H7 (cell line): ENCODE results near the gene BCOR. TPM values are rescaled to one million over a fixed set of nuclear protein-coding genes. Genes with fewer than 3 reads are reported as not detected.

Experiments used
- DNase-seq: peaks from one replicate; pipeline ENCODE4 v3.0.0; 2012
- H3K27me3 ChIP-seq: 2 replicates; pipeline ENCODE4 v1.6.0; 2011; ENCODE audit warnings: mild to moderate bottlenecking, low read length; ENCODE audit not compliant: control insufficient read depth, insufficient read depth
- H3K36me3 ChIP-seq: replicated peaks from 2 replicates; pipeline ENCODE4 v1.5.1; 2011; ENCODE audit warnings: low read length; ENCODE audit not compliant: control insufficient read depth, insufficient read depth
- H3K4me3 ChIP-seq: 2 replicates; pipeline ENCODE4 v1.5.1; 2011; ENCODE audit warnings: low read depth, mild to moderate bottlenecking, control low read depth, low read length, moderate library complexity; ENCODE audit not compliant: insufficient read depth
- total RNA-seq: library from RNA; depleted of rRNA; stranded (reverse); fragments of >200 nt; shearing (Covaris generic); gene quantifications from 2 replicates; pipeline ENCODE4 v1.2.3, GENCODE V29; 2014

The BCOR gene
- total RNA-seq, 1 experiment from 2014 or later: 32.5 TPM

DNA sequence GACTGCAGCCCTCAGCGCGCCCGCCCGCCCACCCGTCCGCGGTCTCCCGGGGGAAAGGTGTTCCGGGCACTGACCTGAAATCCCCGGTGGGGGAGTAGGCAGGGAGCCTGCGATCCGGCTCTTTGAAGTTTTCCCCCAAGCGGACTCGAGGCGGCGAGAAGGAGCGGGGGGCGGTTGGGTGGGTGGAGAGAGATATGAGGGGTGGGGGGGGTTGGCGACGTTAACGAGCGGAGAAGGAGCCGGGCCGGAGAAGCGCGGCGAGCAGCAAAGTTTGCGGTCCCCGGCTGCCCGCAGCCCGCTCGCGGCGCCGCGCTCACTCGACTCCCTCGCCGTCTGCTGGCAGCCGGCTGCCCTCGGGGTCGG lies 636 bp downstream of the BCOR start:
- DNase-seq: peak; percentile 89
- peak overlapping the region; percentile 73 for H3K4me3 ChIP-seq
- H3K36me3 ChIP-seq: no peaks in the 10 kb centered on the region
- H3K27me3 ChIP-seq: peaks cover 44% of the 10 kb centered on the region; the same call in 1 of the 2 replicates

DNA sequence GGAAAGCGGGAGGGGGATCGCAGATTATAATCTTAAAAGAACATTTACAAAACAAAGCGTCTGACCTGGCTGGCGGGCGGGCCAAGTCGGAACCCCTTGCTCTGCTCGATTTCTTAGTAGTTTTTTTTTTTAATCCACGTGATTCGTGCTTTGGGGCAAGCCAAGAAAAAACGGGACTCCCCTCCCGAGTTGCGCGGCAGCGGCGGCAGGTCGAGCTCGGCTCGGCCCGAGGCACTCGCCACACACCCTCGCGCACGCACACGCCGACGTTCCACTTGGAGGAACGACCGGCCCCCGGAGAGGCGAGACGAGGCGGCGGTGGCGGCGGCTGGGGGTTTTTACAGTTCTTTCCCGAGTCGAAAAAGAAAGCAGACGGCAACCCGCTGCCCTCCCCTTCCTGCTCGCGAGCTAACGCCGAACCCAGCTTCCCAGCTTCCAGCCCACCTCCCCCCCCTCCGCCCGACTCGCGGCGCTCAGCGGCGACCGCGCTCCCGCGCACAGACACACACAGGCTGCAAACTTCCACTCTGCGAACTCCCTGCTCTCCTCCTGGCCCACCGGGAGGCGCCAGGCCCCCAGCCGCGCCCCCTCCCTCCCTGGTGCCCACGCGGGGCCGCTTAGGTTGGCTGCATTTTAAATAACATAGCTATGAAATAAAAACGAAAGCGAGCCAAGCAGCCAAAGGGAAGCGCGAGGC lies 1.2 kb downstream of the BCOR start:
- peaks cover 38% of the 10 kb centered on the region; the same call in 1 of the 2 replicates for H3K27me3 ChIP-seq
- peak overlapping the region; percentile 73 for H3K4me3 ChIP-seq
- DNase-seq: peak; percentile 88
- no peaks in the 10 kb centered on the region for H3K36me3 ChIP-seq

DNA sequence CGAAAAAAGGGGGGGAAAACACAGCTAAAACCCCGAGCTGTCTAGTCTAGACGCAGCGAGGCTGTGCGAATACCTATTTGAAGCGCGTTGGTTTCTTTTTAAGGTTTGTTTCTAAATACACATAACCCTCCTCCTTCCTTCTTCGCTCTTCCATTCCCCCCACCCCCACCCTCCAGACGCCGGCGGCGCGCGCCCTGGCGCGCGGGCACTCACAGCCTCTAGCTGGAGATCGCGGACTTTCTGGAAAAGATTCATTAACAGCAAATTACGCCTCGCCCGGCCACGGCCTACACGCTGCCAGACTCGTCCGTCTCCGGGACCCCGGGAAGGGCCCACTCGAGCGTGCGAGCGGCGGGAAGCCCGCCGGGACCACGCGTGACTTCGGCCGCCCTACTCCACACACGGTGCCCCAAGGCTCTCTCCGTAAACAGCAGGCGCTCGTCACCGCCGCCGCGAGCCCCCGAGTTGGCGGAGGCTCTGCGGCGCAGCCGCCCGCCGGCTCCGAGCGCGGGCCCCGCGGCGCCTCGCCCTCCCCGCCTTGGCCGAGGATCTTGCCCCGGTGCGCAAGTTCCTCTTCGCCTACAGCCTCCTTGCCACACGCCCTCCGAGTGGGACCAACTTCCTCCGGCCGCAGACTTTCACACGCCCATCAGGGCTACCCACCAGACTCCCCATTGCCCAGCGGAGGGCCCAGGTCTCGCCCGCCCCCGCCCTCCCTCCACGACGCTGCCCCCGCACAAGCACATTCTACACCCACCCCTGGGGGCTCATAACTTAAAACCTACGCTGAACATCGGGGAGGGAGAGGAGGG lies 2.0 kb downstream of the BCOR start:
- DNase-seq: peak; percentile 72
- Histone ChIP-seq H3K4me3 (peak overlapping the region; percentile 73), H3K27me3 (peaks cover 34% of the 10 kb centered on the region; the same call in 1 of the 2 replicates), H3K36me3 (no peaks in the 10 kb centered on the region)

- peak overlapping the region; percentile 73 for H3K4me3 ChIP-seq
- no peaks in the 10 kb centered on the region for H3K36me3 ChIP-seq
- DNase-seq: no peak
- H3K27me3 ChIP-seq: peaks cover 30% of the 10 kb centered on the region; the same call in 1 of the 2 replicates
Observed at GRCh38 chrX:40094900-40095582, 2.7 kb downstream of the BCOR start.

DNA sequence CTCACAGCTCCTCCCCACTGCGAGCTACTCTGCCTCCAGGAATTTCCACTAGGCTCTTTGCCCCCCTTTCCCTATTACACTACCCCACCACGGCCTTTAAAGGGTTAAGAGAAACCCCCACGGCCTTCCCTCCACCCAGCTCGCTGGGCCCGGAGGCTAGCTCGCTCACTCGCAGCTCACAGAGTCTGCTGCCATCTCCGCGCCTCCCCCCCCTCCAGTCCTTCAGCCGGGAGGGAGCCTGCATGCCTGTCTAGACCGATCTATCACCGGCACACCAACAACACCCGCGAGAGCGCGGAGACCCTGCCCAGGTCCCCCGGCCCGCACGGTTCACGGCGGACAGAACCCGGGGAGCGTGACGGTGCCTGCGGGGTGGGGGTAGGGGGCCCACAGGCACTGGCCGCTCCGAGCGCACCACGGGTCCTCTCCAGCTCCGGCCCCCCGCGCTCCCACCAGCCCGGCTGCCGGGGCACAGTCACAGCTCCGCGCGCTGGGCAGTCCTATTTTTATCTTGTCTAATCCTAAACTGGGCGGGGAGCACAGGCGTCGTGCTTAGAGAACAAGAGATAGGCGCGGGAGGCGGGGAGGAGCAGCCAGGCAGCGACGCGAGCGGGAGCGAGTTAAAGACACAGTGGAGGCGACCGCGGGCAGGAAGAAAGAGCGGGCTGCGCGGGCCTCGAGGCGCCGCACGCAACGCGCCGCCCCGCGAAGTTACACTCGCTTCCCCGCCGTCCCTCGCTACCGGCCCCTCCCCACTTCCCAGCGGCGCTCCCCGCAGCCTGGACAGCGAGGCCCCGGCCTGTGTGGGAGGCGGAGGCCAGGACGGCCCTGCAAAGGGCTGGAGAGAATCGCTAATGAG lies 3.5 kb downstream of the BCOR start:
- Histone ChIP-seq H3K4me3 (peak overlapping the region; percentile 73), H3K36me3 (no peaks in the 10 kb centered on the region), H3K27me3 (peaks cover 25% of the 10 kb centered on the region; the same call in 1 of the 2 replicates)
- DNase-seq: peak; percentile 85

GRCh38 chrX:40093586-40093985 lies 4.2 kb downstream of the BCOR start:
- Histone ChIP-seq H3K27me3 (peaks cover 25% of the 10 kb centered on the region; the same call in 1 of the 2 replicates), H3K36me3 (no peaks in the 10 kb centered on the region), H3K4me3 (peak overlapping the region; percentile 73)
- no peak for DNase-seq

GRCh38 chrX:40092808-40093435 lies 4.8 kb downstream of the BCOR start:
- peak; percentile 56 for DNase-seq
- Histone ChIP-seq H3K27me3 (peaks cover 28% of the 10 kb centered on the region; the same call in 1 of the 2 replicates), H3K4me3 (peak overlapping the region; percentile 73), H3K36me3 (no peaks in the 10 kb centered on the region)

DNA sequence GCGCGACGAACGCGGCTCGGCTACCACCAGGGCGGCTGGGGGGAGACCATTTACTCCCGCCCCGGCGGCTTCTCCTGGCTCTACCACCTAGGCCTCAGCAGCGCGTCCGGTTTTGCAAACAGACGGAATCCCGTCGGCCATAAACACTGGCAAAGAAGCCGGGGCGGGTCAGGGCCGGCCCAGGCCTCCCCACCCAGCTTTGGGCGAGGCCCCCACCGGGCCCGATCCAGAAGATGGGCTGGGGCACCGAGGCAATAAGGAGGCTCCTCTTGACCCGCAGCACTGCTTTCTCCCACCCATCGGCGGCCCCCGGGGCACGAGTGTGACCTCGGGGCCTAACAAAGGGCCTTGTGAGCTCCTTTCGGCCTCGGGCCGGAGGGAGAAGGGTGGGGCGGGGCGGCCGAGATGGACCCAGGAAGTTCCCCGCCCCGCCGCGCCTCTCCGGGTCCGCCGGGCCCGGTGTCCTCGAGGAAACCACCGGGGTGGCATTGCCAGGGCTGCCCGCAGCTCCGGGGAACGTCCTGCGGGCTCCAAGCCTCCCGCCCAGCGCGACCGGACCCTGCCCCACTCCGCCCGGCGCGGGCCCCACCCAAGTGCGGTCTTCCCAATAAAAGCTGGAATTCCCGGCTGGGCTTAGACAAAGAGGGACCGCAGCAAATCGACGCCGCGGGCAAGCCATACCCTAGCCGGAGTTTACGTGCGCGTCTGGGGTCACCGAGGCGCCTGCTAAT lies 5.9 kb downstream of the BCOR start:
- H3K36me3 ChIP-seq: no peaks in the 10 kb centered on the region
- H3K27me3 ChIP-seq: peaks cover 37% of the 10 kb centered on the region; the same call in 1 of the 2 replicates
- peak; percentile 81 for DNase-seq
- peak overlapping the region; percentile 53 for H3K4me3 ChIP-seq

DNA sequence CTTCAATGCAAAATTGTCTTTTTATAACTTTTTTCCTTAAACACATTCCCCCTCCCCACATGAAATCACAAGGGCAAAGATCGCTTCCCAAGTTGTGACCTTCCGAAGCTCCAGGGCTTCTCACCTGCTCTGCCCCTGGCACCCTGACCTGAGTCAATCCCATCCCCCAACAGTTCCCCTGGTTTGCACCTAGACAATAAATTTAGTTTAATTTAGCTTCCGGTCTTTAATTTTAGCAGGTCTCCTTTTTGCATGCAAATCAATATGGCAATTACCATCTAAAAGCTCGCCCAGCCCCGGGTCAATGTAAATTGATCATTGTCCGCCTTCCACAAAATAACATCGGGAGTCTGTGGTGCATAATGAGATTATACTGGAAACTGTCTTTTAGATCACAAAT lies 6.8 kb downstream of the BCOR start:
- H3K27me3 ChIP-seq: peaks cover 45% of the 10 kb centered on the region; the same call in 1 of the 2 replicates
- no peaks in the 10 kb centered on the region for H3K36me3 ChIP-seq
- peak overlapping the region; percentile 53 for H3K4me3 ChIP-seq
- peak; percentile 51 for DNase-seq

DNA sequence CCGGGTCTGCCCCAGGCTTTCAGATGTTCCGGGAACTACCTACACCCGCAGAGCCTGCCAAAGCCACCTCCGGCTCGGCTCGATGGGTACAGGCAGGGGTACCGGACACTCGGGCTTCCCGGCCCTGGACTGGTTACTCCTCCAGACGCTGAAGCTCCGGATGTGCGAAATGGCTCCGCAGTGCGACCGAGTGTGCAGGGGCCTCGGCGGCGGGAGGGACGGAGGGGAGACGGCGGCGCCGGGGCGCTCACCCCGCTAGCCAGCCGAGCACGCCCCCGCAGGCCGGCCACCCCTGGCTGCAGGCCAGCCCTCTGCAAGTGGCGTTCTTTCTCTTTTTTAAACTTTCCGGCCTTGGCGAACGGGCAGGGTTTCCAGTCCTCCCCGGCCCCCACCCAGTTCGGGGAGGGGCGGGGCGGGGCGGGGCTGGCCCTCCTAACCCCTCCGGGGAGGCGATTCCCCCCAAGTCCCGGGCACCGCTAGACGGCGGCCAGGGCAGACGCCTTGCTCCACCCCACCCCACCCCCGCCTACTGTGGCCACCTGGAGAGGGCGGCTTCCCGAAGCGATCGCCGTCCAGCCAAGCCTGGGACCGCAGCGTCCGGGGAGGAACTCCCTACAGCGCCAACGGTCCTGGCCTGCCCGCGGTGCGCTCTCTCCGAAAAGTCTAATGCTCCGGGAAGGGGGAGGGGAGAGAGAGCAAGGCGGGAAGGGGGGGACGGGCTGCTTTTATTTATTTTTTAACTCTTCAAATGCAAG lies 7.5 kb downstream of the BCOR start:
- H3K27me3 ChIP-seq: peaks cover 49% of the 10 kb centered on the region
- peak; percentile 81 for DNase-seq
- H3K4me3 ChIP-seq: peak overlapping the region; percentile 53
- no peaks in the 10 kb centered on the region for H3K36me3 ChIP-seq

- H3K4me3 ChIP-seq: peak overlapping the region; percentile 53; the same call in 1 of the 2 replicates
Observed at GRCh38 chrX:40088803-40089540, 8.8 kb downstream of the BCOR start.

DNA sequence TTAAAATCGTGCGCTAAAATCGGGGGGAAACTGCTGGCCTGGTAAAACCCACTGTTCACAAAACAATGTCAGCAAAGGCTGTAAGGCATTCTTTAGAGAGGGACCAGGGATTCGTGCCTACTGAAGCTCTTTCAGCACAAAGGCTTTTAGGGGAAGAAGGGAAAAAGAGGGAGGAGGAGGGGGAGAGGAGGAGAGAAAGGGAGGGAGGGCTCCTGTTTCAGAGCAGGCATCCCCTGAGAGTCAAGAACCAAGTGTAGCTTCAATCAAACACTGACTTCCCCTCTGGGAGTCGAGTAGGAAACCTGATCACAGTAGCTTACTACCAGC lies 9.5 kb downstream of the BCOR start:
- Histone ChIP-seq H3K36me3 (no peaks in the 10 kb centered on the region), H3K27me3 (peaks cover 51% of the 10 kb centered on the region), H3K4me3 (peak overlapping the region; percentile 0; the same call in 1 of the 2 replicates)
- DNase-seq: peak; percentile 77

More at GRCh38 chrX:40088803-40089540, 8.8 kb downstream of the BCOR start:
- Histone ChIP-seq H3K27me3 (peaks cover 49% of the 10 kb centered on the region), H3K36me3 (no peaks in the 10 kb centered on the region)
- DNase-seq: peak; percentile 47
